ENCODE data around the gene STAT1.

The STAT1 gene

GRCh38 chr2:191014653-191015020 is 666 bp upstream of the STAT1 start (continued):
- TF ChIP-seq TSHZ2 (CRISPR knock-in tag; IDR thresholded peaks at IDR 0.05), result no peak
- no peak for TF ChIP-seq BACH2 (CRISPR knock-in tag; IDR thresholded peaks at IDR 0.05; ENCODE audit: borderline replicate concordance)
- TF ChIP-seq ARNTL (CRISPR knock-in tag; IDR thresholded peaks at IDR 0.05; ENCODE audit: borderline replicate concordance, low read depth), result no peak

- no peak for ATAC-seq
- TF ChIP-seq BACH2 (CRISPR knock-in tag; IDR thresholded peaks at IDR 0.05; ENCODE audit: borderline replicate concordance) (no peak), OSR1 (CRISPR knock-in tag; IDR thresholded peaks at IDR 0.05) (no peak)
Observed at GRCh38 chr2:191013682-191013931, 364 bp downstream of the STAT1 start.

- ATAC-seq, result peak; percentile 59
- TF ChIP-seq SNAI2 (CRISPR knock-in tag; IDR thresholded peaks at IDR 0.05), result no peak
- TF ChIP-seq ISL1 (CRISPR knock-in tag; IDR thresholded peaks at IDR 0.05), result no peak
- TF ChIP-seq PPARA (CRISPR knock-in tag; IDR thresholded peaks at IDR 0.05; ENCODE audit: borderline replicate concordance), result no peak
- no peak for TF ChIP-seq ZFP30 (CRISPR knock-in tag; IDR thresholded peaks at IDR 0.05)
- no peak for TF ChIP-seq CSRNP3 (CRISPR knock-in tag; IDR thresholded peaks at IDR 0.05)
- TF ChIP-seq ZNF8 (CRISPR knock-in tag; IDR thresholded peaks at IDR 0.05), result no peak
- no peak for TF ChIP-seq GLIS3 (CRISPR knock-in tag; IDR thresholded peaks at IDR 0.05)
- TF ChIP-seq PATZ1 (CRISPR knock-in tag; IDR thresholded peaks at IDR 0.05; ENCODE audit: borderline replicate concordance), result no peak
- TF ChIP-seq CREB5 (CRISPR knock-in tag; IDR thresholded peaks at IDR 0.05; ENCODE audit: low read depth), result no peak
- no peak for TF ChIP-seq ZNF565 (CRISPR knock-in tag; conservative IDR thresholded peaks at IDR 0.05; ENCODE audit: low read depth)
- TF ChIP-seq POU6F1 (CRISPR knock-in tag; IDR thresholded peaks at IDR 0.05; ENCODE audit: borderline replicate concordance, low read depth), result no peak
- no peak for TF ChIP-seq BACH2 (CRISPR knock-in tag; IDR thresholded peaks at IDR 0.05; ENCODE audit: borderline replicate concordance)
- TF ChIP-seq TCF4 (CRISPR knock-in tag; IDR thresholded peaks at IDR 0.05; ENCODE audit: borderline replicate concordance), result no peak
- TF ChIP-seq TSHZ2 (CRISPR knock-in tag; IDR thresholded peaks at IDR 0.05), result no peak
- no peak for TF ChIP-seq TOX (CRISPR knock-in tag; IDR thresholded peaks at IDR 0.05; ENCODE audit: borderline replicate concordance)
- TF ChIP-seq ZFP3 (CRISPR knock-in tag; IDR thresholded peaks at IDR 0.05), result no peak
- no peak for TF ChIP-seq ESRRG (CRISPR knock-in tag; IDR thresholded peaks at IDR 0.05)
- no peak for TF ChIP-seq RARB (CRISPR knock-in tag; IDR thresholded peaks at IDR 0.05)
- no peak for TF ChIP-seq ZC3H10 (CRISPR knock-in tag; IDR thresholded peaks at IDR 0.05)
- TF ChIP-seq OSR1 (CRISPR knock-in tag; IDR thresholded peaks at IDR 0.05), result no peak
Observed at GRCh38 chr2:191012845-191013681, 908 bp downstream of the STAT1 start.
